ENCODE measurements around the gene POLR1D. TPM values are rescaled to one million over a fixed set of nuclear protein-coding genes. Genes with fewer than 3 reads are reported as not detected.
A peak's percentile ranks its signal among the peaks of the same experiment; 100 is the strongest.

Gene POLR1D
- total and polyA plus RNA-seq, 4 donors = 47.3 to 92.4 (median 83.1) TPM

GRCh38 chr13:27644302-27644701 is 22.6 kb downstream of the POLR1D start:
- DNase-seq (ENCODE audit: low read depth in 4 of 6, low spot score in 6 of 6) = peak in 2 of 6 donors; percentile 39 to 83
- no peaks in the 10 kb centered on the region for H3K9me3 ChIP-seq (ENCODE audit: control insufficient read depth, insufficient read depth, low read length)
- no peaks in the 10 kb centered on the region for H3K36me3 ChIP-seq (ENCODE audit: control insufficient read depth, insufficient read depth, low read length)
- H3K4me3 ChIP-seq (ENCODE audit: low read depth, low read length) = no peak overlapping the region
- no CpG with 5 or more reads among the region's 1 CpG for WGBS (ENCODE audit: insufficient coverage)
- H3K27ac ChIP-seq (ENCODE audit: low read depth, low read length) = no peak overlapping the region
- no peaks in the 10 kb centered on the region for H3K27me3 ChIP-seq (ENCODE audit: control insufficient read depth, insufficient read depth, low read length)
- H3K4me1 ChIP-seq (ENCODE audit: control insufficient read depth, insufficient read depth, low read length) = no peaks in the 10 kb centered on the region

GRCh38 chr13:27650312-27650711 is 28.6 kb downstream of the POLR1D start:
- Histone ChIP-seq H3K9me3 (ENCODE audit: control insufficient read depth, insufficient read depth, low read length) (peaks cover 9% of the 10 kb centered on the region), H3K4me1 (ENCODE audit: control insufficient read depth, insufficient read depth, low read length) (no peaks in the 10 kb centered on the region), H3K27ac (ENCODE audit: low read depth, low read length) (no peak overlapping the region), H3K36me3 (ENCODE audit: control insufficient read depth, insufficient read depth, low read length) (peaks cover 8% of the 10 kb centered on the region), H3K4me3 (ENCODE audit: low read depth, low read length) (no peak overlapping the region), H3K27me3 (ENCODE audit: control insufficient read depth, insufficient read depth, low read length) (no peaks in the 10 kb centered on the region)
- WGBS (ENCODE audit: insufficient coverage) = no CpG with 5 or more reads among the region's 1 CpG
- DNase-seq (ENCODE audit: low read depth in 4 of 6, low spot score in 6 of 6) = no peak

GRCh38 chr13:27654059-27654458 is 32.4 kb downstream of the POLR1D start:
- no CpG with 5 or more reads among the region's 3 CpGs for WGBS (ENCODE audit: insufficient coverage)
- no peak for DNase-seq (ENCODE audit: low read depth in 4 of 6, low spot score in 6 of 6)
- H3K27ac ChIP-seq (ENCODE audit: low read depth, low read length) = no peak overlapping the region

GRCh38 chr13:27654816-27655215 is 33.1 kb downstream of the POLR1D start:
- no peak overlapping the region for H3K4me3 ChIP-seq (ENCODE audit: low read depth, low read length)
- no peak for DNase-seq (ENCODE audit: low read depth in 4 of 6, low spot score in 6 of 6)
- H3K36me3 ChIP-seq (ENCODE audit: control insufficient read depth, insufficient read depth, low read length) = peaks cover 6% of the 10 kb centered on the region
- H3K4me1 ChIP-seq (ENCODE audit: control insufficient read depth, insufficient read depth, low read length) = no peaks in the 10 kb centered on the region
- H3K27me3 ChIP-seq (ENCODE audit: control insufficient read depth, insufficient read depth, low read length) = no peaks in the 10 kb centered on the region
- 100% methylated on average over 1 of the region's 1 CpG for whole genome bisulfite sequencing (ENCODE audit: insufficient coverage)
- H3K9me3 ChIP-seq (ENCODE audit: control insufficient read depth, insufficient read depth, low read length) = peaks cover 6% of the 10 kb centered on the region
- H3K27ac ChIP-seq (ENCODE audit: low read depth, low read length) = no peak overlapping the region

More at GRCh38 chr13:27654059-27654458, 32.4 kb downstream of the POLR1D start:
- peaks cover 9% of the 10 kb centered on the region for H3K9me3 ChIP-seq (ENCODE audit: control insufficient read depth, insufficient read depth, low read length)
- H3K4me3 ChIP-seq (ENCODE audit: low read depth, low read length) = no peak overlapping the region
- H3K27me3 ChIP-seq (ENCODE audit: control insufficient read depth, insufficient read depth, low read length) = no peaks in the 10 kb centered on the region
- no peaks in the 10 kb centered on the region for H3K4me1 ChIP-seq (ENCODE audit: control insufficient read depth, insufficient read depth, low read length)
- H3K36me3 ChIP-seq (ENCODE audit: control insufficient read depth, insufficient read depth, low read length) = peaks cover 8% of the 10 kb centered on the region

- no peak overlapping the region for H3K27ac ChIP-seq (ENCODE audit: low read depth, low read length)
- no peak overlapping the region for H3K4me3 ChIP-seq (ENCODE audit: low read depth, low read length)
- no CpG with 5 or more reads among the region's 2 CpGs for WGBS (ENCODE audit: insufficient coverage)
- no peaks in the 10 kb centered on the region for H3K9me3 ChIP-seq (ENCODE audit: control insufficient read depth, insufficient read depth, low read length)
- H3K4me1 ChIP-seq (ENCODE audit: control insufficient read depth, insufficient read depth, low read length) = peaks cover 3% of the 10 kb centered on the region
- no peak for DNase-seq (ENCODE audit: low read depth in 4 of 6, low spot score in 6 of 6)
- no peaks in the 10 kb centered on the region for H3K27me3 ChIP-seq (ENCODE audit: control insufficient read depth, insufficient read depth, low read length)
- no peaks in the 10 kb centered on the region for H3K36me3 ChIP-seq (ENCODE audit: control insufficient read depth, insufficient read depth, low read length)
These were observed 36.0 kb downstream of the POLR1D start for GRCh38 chr13:27657724-27658123.

- H3K27me3 ChIP-seq (ENCODE audit: control insufficient read depth, insufficient read depth, low read length) = no peaks in the 10 kb centered on the region
- H3K4me3 ChIP-seq (ENCODE audit: low read depth, low read length) = no peak overlapping the region
- no peaks in the 10 kb centered on the region for H3K9me3 ChIP-seq (ENCODE audit: control insufficient read depth, insufficient read depth, low read length)
- peak overlapping the region; percentile 74 for H3K27ac ChIP-seq (ENCODE audit: low read depth, low read length)
- DNase-seq (ENCODE audit: low read depth in 4 of 6, low spot score in 6 of 6) = peak in 2 of 6 donors; percentile 7 to 67
- H3K4me1 ChIP-seq (ENCODE audit: control insufficient read depth, insufficient read depth, low read length) = peaks cover 3% of the 10 kb centered on the region
- H3K36me3 ChIP-seq (ENCODE audit: control insufficient read depth, insufficient read depth, low read length) = no peaks in the 10 kb centered on the region
These were observed 36.9 kb downstream of the POLR1D start for GRCh38 chr13:27658546-27658945.

- no peaks in the 10 kb centered on the region for H3K27me3 ChIP-seq (ENCODE audit: control insufficient read depth, insufficient read depth, low read length)
- H3K4me3 ChIP-seq (ENCODE audit: low read depth, low read length) = no peak overlapping the region
- H3K27ac ChIP-seq (ENCODE audit: low read depth, low read length) = peak overlapping the region; percentile 74
- no peaks in the 10 kb centered on the region for H3K9me3 ChIP-seq (ENCODE audit: control insufficient read depth, insufficient read depth, low read length)
- peaks cover 3% of the 10 kb centered on the region for H3K4me1 ChIP-seq (ENCODE audit: control insufficient read depth, insufficient read depth, low read length)
- peak in 1 of 6 donors; percentile 14 for DNase-seq (ENCODE audit: low read depth in 4 of 6, low spot score in 6 of 6)
- WGBS (ENCODE audit: insufficient coverage) = 48% methylated on average over 3 of the region's 7 CpGs
- H3K36me3 ChIP-seq (ENCODE audit: control insufficient read depth, insufficient read depth, low read length) = no peaks in the 10 kb centered on the region
These were observed 37.6 kb downstream of the POLR1D start for GRCh38 chr13:27659145-27659865.

- H3K4me1 ChIP-seq (ENCODE audit: control insufficient read depth, insufficient read depth, low read length) = peaks cover 3% of the 10 kb centered on the region
- no peaks in the 10 kb centered on the region for H3K9me3 ChIP-seq (ENCODE audit: control insufficient read depth, insufficient read depth, low read length)
- no peak overlapping the region for H3K4me3 ChIP-seq (ENCODE audit: low read depth, low read length)
- 84% methylated on average over 2 of the region's 6 CpGs for WGBS (ENCODE audit: insufficient coverage)
- no peak overlapping the region for H3K27ac ChIP-seq (ENCODE audit: low read depth, low read length)
- H3K36me3 ChIP-seq (ENCODE audit: control insufficient read depth, insufficient read depth, low read length) = no peaks in the 10 kb centered on the region
- H3K27me3 ChIP-seq (ENCODE audit: control insufficient read depth, insufficient read depth, low read length) = no peaks in the 10 kb centered on the region
- DNase-seq (ENCODE audit: low read depth in 4 of 6, low spot score in 6 of 6) = no peak
These were observed 38.8 kb downstream of the POLR1D start for GRCh38 chr13:27660511-27660910.

GRCh38 chr13:27661017-27661416 is 39.3 kb downstream of the POLR1D start:
- H3K27ac ChIP-seq (ENCODE audit: low read depth, low read length) = no peak overlapping the region
- no peaks in the 10 kb centered on the region for H3K27me3 ChIP-seq (ENCODE audit: control insufficient read depth, insufficient read depth, low read length)
- H3K36me3 ChIP-seq (ENCODE audit: control insufficient read depth, insufficient read depth, low read length) = peaks cover 3% of the 10 kb centered on the region
- no peaks in the 10 kb centered on the region for H3K9me3 ChIP-seq (ENCODE audit: control insufficient read depth, insufficient read depth, low read length)
- DNase-seq (ENCODE audit: low read depth in 4 of 6, low spot score in 6 of 6) = no peak
- peaks cover 3% of the 10 kb centered on the region for H3K4me1 ChIP-seq (ENCODE audit: control insufficient read depth, insufficient read depth, low read length)
- no peak overlapping the region for H3K4me3 ChIP-seq (ENCODE audit: low read depth, low read length)

- Histone ChIP-seq H3K27ac (ENCODE audit: low read depth, low read length) (no peak overlapping the region), H3K4me1 (ENCODE audit: control insufficient read depth, insufficient read depth, low read length) (peaks cover 3% of the 10 kb centered on the region), H3K27me3 (ENCODE audit: control insufficient read depth, insufficient read depth, low read length) (no peaks in the 10 kb centered on the region), H3K9me3 (ENCODE audit: control insufficient read depth, insufficient read depth, low read length) (no peaks in the 10 kb centered on the region), H3K4me3 (ENCODE audit: low read depth, low read length) (no peak overlapping the region), H3K36me3 (ENCODE audit: control insufficient read depth, insufficient read depth, low read length) (peaks cover 3% of the 10 kb centered on the region)
- DNase-seq (ENCODE audit: low read depth in 4 of 6, low spot score in 6 of 6) = no peak
- no CpG with 5 or more reads among the region's 2 CpGs for WGBS (ENCODE audit: insufficient coverage)
These were observed 41.2 kb downstream of the POLR1D start for GRCh38 chr13:27662738-27663470.

Measured in spinal cord (tissue), 10 donors.